GM12874 (cell line): ENCODE results near the gene CRB2.

Source experiments
- CTCF ChIP-seq: IDR thresholded peaks from 2 replicates; pipeline ENCODE4 v1.5.1; 2011; ENCODE audit warnings: low read depth, mild to moderate bottlenecking, control low read depth, low read length, moderate library complexity; ENCODE audit not compliant: insufficient read depth

Gene CRB2

GRCh38 chr9:123400926-123401503, 45.0 kb downstream of the CRB2 start:
- no peak for TF ChIP-seq CTCF

GRCh38 chr9:123401879-123402513, 46.0 kb downstream of the CRB2 start:
- TF ChIP-seq CTCF: peak; percentile 67

GRCh38 chr9:123402981-123403509, 47.0 kb downstream of the CRB2 start:
- TF ChIP-seq CTCF: no peak

GRCh38 chr9:123406016-123406415, 50.0 kb downstream of the CRB2 start:
- no peak for TF ChIP-seq CTCF

GRCh38 chr9:123406691-123407216, 50.8 kb downstream of the CRB2 start:
- TF ChIP-seq CTCF: no peak

GRCh38 chr9:123407217-123407851, 51.3 kb downstream of the CRB2 start:
- no peak for TF ChIP-seq CTCF
